Fibroblast of the aortic adventitia (primary cell): ENCODE results near the gene RHBDL1. TPM values are rescaled to one million over a fixed set of nuclear protein-coding genes. Genes with fewer than 3 reads are reported as not detected.

ENCODE experiments used
- DNase-seq: peaks from one replicate; pipeline ENCODE4 v3.0.0-alpha.2; 2010; ENCODE audit warnings: low read depth
- H3K4me3 ChIP-seq: 2 replicates; pipeline ENCODE4 v1.5.1; 2011; ENCODE audit warnings: low read depth, mild to moderate bottlenecking, control low read depth, low read length, moderate library complexity
- CTCF ChIP-seq: IDR thresholded peaks from 2 replicates; pipeline ENCODE4 v1.5.1; 2011; ENCODE audit warnings: mild to moderate bottlenecking, low read length, control low read depth, inconsistent platforms; ENCODE audit not compliant: insufficient read depth
- total RNA-seq: library from RNA; depleted of rRNA; stranded (reverse); fragments of >200 nt; gene quantifications from 2 replicates; pipeline ENCODE4 v1.2.3, GENCODE V29; 2012; ENCODE audit warnings: low replicate concordance

The RHBDL1 gene
- total RNA-seq, 1 donor, result 3.2 TPM

GRCh38 chr16:662597-662996 is 12.9 kb upstream of the RHBDL1 start:
- no peak for TF ChIP-seq CTCF
- DNase-seq, result no peak
- no peak overlapping the region for H3K4me3 ChIP-seq

DNA sequence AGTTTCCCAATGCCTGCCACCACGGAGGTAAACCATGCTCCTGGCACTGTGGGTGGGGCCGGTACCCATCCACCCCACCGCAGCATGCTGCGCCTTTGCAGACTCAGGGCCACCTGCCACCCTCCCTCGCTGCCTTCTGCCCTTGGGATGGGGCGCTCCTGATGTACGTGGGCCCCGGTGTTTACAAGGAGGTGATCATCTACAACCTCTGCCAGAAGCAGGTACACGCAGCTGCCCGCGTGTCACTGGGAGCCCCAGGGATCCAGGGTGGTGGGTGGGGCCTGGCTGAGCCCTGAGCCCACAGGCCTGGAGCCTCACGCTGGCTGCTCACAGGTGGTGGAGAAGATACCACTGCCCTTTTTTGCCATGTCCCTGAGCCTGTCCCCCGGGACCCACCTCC is 8.9 kb upstream of the RHBDL1 start:
- H3K4me3 ChIP-seq, result no peak overlapping the region
- no peak for TF ChIP-seq CTCF
- DNase-seq, result no peak

DNA sequence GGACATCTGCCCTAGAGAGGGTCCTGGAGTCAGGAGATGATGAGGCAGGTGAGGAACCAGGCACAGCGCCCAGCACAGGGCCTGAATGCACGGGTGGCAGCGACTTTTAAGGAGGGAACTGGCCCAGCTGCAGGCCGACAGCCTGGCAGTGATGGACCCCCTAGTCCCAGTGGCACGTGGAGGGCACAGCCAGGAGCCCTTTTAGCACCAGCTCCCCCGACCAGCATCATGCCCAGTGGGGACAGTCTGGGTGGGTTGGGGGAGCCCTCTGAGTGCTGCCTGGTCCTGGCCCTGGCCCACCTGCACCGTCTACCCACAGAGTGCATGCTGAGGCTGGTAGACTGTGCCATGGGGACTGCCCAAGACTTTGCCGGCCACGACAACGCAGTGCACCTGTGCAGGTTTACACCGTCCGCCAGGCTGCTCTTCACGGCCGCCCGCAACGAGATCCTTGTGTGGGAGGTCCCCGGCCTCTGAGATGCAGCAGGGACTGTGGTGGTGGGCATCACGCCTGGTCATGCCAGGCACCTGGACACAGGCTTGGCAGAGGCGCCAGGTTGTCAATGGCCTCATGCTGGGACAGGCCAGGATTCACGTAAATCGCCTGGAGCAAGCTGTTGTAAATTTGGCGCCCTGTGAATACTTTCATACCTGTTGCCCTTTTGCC is 8.2 kb upstream of the RHBDL1 start:
- no peak overlapping the region for H3K4me3 ChIP-seq
- TF ChIP-seq CTCF, result no peak
- DNase-seq, result no peak

DNA sequence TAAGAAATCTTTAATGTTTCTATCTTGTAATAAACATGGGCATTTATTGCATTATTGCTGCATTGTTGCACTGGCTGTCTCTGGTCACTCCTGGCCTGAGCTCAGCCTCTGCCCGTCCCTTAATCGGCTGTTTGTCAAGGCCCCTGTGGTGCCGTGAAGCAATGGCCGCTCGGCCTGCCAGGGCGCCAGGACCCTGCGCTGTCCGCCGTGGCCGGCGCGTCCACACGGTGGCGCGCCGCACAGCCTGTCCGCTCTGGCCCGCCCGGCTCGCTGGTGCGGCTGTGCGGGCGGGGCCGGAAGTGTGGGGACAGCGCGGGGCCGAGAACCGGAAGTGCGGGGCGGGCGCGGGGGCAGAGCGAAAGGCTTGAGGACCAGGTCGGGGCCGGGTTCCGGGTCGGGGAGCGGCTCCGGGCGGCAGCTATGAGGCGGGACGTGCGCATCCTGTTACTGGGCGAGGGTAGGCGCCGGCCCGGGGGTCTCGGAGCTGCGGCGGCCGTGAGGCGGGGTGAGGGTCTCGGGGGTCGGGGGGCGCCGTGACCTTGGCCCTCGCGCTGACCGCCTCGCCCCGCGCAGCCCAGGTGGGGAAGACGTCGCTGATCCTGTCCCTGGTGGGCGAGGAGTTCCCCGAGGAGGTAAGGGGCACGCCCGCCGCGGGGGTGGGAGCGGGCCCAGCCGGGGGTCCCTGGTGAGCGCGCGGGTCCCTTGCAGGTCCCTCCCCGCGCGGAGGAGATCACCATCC is 7.5 kb upstream of the RHBDL1 start, which contains the start of gene RHOT2:
Gene RHOT2, plus strand, starts transcription at position 353 of the 739 bp plus-strand sequence. Its CDS starts 68 bp downstream, at position 421.
- DNase-seq, result peak; percentile 82
- H3K4me3 ChIP-seq, result peak within 1 kb of the TSS; percentile 83
- TF ChIP-seq CTCF, result peak; percentile 52

DNA sequence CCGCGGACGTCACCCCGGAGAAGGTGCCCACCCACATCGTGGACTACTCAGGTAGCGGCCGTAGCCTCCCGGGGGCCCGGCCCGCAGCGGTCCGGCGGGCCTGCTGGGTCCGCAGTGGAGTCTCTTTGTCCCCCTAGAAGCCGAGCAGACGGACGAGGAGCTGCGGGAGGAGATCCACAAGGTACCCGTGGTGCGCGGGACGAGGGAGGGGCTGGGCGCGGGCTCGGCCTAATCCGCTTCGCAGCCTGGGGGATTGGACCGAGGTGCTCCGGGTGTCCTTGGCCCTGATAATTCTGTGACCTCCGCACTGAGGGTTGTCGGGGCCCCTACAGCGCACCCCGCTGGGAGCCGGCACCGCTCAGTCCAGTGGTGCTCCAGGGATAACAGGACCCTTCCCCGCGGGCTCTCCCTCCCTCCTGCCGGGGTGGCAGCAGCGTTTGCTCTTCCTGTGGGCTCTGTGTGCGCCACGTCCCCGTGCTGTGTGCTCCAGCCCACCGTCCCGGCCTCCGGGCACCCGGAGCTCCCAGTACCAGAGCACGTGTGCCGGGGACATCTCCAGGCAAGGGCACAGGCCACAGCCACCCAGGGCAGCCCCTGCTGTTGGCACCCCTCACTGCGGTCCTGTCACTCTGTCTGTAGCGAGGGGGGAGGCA is 6.8 kb upstream of the RHBDL1 start:
- TF ChIP-seq CTCF, result no peak
- no peak for DNase-seq

DNA sequence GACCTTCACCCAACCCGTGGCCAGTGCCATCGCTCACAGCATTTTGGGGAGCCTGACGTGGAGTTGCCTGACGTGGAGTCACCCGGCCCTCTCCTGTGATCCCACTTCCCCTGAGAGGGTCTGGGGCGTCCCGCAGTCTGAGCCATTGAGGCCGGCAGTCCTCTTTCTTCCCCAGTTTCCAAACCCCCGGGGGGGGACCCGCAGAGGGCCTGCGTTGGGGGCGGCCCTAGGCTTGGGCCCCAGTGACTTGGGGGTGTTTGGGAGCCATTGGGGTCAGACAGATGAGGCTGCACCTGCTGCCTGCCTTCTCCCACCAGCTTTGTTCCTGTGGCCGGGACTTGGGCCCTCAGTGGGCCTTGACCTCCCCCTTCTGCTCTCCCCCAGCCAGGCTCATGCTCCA is 5.8 kb upstream of the RHBDL1 start:
- peak overlapping the region; percentile 83 for H3K4me3 ChIP-seq
- no peak for DNase-seq
- no peak for TF ChIP-seq CTCF

More for the DNA sequence above, 6.8 kb upstream of the RHBDL1 start:
- peak overlapping the region; percentile 83 for H3K4me3 ChIP-seq
